HG03521 (cell line): ENCODE data around the gene PAX8.
"Not testable (repeated sequence)": the region's sequence is repeated elsewhere in the genome, so short reads cannot be mapped to it uniquely, and the experiment has no call there.

Experiments used
- ATAC-seq: cut with Tn5 transposase; IDR thresholded peaks from one replicate; pipeline ENCODE4 v1.9.1; 2021; ENCODE audit warnings: mild to moderate bottlenecking, moderate library complexity; ENCODE audit not compliant: unreplicated experiment

The PAX8 gene

GRCh38 chr2:113238871-113239839 is 39.6 kb downstream of the PAX8 start:
- ATAC-seq, result no peak

GRCh38 chr2:113237604-113238160 is 41.0 kb downstream of the PAX8 start:
- no peak for ATAC-seq

DNA sequence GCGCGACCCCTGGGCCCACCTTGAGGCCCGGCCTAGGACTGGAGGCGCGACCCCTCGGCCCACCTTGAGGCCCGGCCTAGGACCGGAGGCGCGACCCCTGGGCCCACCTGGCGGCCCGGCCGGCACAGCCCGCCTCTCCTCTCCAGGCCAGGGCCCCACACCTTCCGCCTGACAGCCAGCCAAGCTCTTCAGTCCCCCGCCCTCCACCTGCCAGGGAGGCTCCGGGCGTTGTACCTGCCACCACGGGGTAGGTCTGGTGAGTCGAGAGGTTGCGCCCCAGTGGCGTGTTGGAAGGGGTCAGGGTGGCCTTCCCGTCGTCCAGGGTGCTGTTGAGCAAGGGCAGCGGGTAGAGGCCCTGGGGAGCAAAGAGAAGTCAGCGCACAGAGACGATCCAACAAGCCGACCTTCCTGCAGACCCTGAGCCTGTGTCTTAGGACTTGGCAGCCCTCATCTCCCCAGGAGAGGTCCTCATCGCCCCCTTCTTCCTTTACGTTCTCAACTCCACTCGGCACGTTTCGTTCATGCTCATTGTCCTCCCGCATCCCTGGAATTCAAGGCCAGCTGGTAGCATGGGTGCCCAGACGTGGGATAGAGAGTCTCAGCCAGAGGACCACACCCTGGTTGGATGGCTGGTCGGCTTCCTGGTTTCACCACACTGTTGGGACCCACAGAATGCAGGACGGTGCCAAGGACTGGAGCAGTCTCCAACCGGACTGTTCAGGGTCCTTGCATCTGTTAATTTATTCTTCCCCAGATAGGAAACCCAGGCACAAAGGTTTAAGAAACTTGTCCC is 42.2 kb downstream of the PAX8 start:
- no peak for ATAC-seq

GRCh38 chr2:113235347-113236226 is 43.1 kb downstream of the PAX8 start:
- ATAC-seq, result not testable (repeated sequence)

GRCh38 chr2:113234721-113235346 is 43.9 kb downstream of the PAX8 start:
- no peak for ATAC-seq

DNA sequence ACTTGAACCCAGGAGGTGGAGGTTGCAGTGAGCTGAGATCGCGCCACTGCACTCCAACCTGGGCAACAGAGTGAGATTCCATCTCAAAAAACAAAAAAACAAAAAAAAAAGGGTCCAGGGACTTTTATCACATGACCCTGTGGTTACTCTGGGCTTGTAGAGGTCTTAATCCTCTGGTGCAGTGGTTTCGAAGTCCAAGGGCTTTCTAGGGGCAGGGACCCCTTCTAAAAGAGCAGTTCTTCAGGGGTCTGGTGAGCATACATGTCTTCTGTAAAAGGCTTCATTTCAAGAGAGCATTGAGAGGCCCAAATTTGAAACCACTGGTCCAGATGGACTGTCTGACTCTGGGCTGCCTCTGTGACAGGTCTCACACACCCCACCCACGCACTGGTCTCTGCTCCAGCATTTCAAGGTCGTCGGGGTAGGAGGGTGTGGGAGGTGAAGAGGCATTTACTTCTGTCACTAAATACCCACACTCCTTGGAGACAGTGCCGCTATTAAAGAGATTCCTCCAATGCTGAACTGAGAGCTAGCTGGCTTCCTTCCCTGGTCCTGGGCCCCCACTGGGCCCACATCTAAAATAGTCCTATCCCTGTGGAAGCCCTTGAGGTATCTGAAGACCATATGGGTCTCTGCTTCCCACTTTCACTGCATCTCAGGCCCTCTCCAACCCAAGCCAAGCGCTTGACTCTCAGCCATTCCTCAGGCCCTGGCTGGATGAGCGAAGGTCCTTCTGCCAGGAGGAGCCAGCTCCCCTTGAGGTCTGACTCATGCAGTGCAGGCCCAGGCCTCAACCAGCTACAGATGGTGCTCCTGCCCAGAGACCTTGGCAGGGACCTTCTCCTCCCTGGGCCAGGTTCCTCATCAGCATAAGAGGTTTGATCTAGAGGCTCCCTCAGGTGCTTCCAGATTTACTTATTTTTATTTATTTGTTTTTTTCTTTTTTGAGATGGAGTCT is 44.8 kb downstream of the PAX8 start:
- no peak for ATAC-seq

GRCh38 chr2:113232740-113233139 is 46.0 kb downstream of the PAX8 start:
- ATAC-seq, result no peak

DNA sequence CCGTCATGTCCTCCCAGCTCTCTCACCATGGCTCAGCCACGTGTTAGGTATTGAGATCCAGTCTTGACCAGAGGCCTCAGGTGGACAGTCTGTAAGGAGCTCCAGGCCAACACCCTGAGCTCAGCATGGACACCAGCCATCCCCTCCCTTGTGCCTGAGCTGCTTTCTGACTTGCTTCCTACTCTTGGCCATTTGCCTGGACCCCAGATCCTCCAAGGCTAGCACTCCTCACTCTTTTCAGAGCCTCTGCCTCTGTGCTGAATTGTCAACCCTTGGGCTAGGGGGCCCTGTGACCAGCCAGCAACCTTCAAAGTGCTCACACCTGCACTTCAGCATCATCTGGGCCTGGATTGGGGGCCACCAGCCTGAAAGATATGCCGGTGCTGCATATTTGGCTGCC is 46.6 kb downstream of the PAX8 start:
- no peak for ATAC-seq

- no peak for ATAC-seq
Measured at GRCh38 chr2:113231064-113231463, 47.7 kb downstream of the PAX8 start.

DNA sequence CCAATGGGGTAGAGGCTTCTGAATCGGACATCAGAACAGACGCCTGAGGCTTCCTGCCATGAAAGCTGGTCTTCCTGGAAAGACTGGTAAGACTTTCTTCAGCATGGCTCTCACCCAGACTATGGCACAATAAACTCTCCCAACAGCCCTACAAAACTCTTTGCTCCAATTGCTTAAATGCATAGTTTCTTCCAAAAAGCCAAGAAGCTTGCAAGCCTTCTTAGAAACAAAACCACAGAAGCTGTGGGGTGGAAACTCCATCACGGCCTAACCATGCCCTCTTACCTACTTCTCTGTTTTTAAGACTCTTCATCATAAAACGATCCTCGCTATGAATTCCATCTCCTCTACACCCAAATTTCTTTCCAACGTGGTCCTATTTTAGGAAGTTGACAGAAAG is 48.2 kb downstream of the PAX8 start:
- ATAC-seq, result no peak

GRCh38 chr2:113229795-113230194 is 48.9 kb downstream of the PAX8 start:
- no peak for ATAC-seq

GRCh38 chr2:113228991-113229716 is 49.6 kb downstream of the PAX8 start:
- ATAC-seq, result no peak

DNA sequence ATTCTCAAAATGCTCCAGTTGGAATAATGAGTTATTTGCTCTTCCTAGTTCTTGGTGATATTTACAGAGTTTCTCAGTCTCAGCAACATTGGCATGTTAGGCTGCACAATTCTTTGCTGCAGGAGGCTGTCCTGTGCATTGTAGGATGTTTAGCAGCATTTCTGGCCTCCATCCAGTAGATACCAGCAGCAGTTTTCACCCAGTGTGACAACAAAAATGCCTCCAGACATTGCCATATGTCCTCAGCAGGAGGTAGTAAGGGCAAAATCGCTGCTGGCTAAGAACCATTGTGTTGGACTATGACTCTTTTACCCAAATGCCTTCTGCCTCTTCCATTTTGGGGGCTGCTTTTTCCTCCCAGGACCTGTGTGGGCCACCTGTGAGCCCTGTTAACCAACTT is 50.4 kb downstream of the PAX8 start:
- no peak for ATAC-seq

- ATAC-seq, result no peak
Measured at GRCh38 chr2:113227698-113228097, 51.0 kb downstream of the PAX8 start.

DNA sequence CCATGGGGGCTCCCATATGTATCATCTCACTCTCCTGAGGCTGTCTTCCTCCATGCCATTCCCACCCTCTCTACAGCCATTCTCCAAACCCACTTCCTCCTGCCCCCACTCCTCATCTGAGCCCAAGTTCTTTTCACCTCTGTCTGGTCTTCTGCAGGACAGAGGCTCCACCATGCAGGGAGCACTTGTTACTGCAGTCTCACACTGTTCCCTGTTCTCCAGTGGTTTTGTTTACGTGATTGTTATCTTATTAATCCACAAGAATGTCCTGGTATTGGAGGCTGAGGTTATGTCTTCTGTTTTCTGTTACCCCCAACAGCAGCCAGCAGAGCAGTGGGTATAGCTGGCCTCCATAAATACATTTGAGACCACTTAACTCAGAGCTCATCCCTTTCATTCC is 51.4 kb downstream of the PAX8 start:
- no peak for ATAC-seq

- ATAC-seq, result no peak
Measured at GRCh38 chr2:113226462-113226861, 52.3 kb downstream of the PAX8 start.

DNA sequence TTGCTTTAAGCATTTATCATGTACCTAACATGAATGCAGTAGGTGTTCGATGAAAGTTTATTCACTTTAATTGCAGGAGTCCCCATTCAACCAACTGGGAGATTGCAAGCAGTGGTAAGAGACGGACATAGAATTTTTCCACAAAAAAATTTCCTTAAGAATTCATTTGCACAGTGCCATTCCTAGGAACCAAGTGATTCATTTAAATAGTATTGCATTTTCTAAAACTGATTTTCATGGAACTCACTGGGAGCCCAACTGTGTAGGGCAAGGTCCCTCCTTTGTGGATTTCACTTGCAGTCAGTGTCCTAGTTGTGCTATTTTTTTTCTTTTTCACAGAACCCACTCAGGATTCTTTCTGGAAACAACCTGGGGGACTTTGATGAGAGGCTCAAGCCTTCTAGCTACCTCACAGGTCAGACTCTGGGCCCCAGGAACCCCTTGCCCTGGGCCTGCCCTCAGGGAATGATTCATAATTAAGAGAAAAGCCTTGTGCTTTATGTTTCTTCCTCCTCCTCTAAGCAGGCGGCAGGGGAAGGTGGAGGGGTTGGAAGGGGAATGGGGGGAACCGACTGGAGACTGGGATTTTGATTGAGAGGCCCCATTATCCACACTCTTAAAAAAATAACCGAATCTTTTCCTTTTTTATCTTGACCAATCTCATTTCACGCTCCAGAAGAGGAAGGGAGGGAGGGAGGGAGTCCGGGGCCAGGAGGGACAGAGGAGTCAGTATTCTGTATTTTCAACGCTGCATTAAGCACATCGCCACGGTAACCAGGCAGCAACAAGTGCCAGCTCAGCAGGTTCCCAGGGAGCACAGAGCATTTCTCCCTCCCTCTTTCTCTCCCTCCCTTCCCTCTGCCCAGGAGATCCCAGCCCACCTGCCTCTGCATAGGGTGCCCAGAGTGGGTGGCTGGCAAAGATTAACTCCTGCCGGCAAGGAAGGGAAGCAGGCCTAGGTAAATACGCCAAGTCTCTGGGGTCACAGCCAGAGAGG is 53.2 kb downstream of the PAX8 start:
- ATAC-seq, result no peak
